Astrocyte of the spinal cord (primary cell): ENCODE results near the gene RNF14.

Experiments used
- DNase-seq: peaks from one replicate; pipeline ENCODE4 v3.0.0; 2011; ENCODE audit warnings: low read depth, low spot score
- H3K4me3 ChIP-seq: 2 replicates; pipeline ENCODE4 v1.5.1; 2011; ENCODE audit warnings: low read depth, mild to moderate bottlenecking, low read length, moderate library complexity
- in situ Hi-C: cut with HindIII; loops from 2 replicates; pipeline ENCODE4 v1.10.0; 2017; ENCODE audit warnings: low sequenced_read_pairs
- TF ChIP-seq, protein P1 (sequence below): IDR thresholded peaks from 2 replicates; pipeline ENCODE4 v1.5.1; 2012; ENCODE audit warnings: low read depth, mild to moderate bottlenecking, low read length, inconsistent platforms

RNF14 gene

DNA sequence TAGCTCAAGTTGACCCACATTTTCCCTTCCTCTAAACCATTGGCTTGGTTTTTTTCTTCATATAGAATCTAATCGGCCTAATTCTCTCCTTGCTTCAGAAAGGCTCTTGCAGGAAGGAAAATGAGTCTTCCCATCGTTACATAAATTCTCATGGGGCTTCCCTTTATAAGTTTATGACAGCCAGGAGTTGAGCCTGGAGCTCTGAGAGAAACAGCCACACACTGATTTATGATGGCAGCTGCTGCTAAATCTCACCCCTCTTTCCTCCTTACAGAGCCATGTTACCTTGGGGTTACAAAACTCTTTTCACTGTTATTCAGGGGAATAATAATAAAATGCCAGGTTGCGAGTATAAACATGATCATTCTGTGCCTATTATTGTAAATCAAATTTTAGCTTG is 5.2 kb upstream of the RNF14 start:
- DNase-seq = no peak
- in situ Hi-C loops = no loop called here

DNA sequence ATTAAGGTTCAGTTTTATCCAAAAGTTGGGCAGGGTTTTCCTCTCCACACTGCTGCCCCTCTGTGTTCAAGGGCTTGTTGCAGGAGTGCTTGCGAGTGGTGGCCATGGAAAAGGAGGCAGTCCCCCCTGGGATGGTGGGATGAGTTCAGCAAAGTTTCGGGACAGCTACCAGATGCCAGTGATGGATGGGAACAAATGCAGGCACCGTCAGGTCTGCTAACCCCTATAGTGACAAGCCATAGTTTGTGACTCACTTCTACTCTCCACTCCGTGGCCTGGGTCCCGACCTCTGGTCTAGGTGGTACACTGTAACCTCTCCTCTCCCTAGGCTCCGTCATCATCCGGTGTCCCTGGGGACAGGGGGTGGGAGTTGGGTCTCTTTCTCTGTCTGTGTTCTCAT is 3.8 kb upstream of the RNF14 start:
- TF ChIP-seq, protein P1, sequence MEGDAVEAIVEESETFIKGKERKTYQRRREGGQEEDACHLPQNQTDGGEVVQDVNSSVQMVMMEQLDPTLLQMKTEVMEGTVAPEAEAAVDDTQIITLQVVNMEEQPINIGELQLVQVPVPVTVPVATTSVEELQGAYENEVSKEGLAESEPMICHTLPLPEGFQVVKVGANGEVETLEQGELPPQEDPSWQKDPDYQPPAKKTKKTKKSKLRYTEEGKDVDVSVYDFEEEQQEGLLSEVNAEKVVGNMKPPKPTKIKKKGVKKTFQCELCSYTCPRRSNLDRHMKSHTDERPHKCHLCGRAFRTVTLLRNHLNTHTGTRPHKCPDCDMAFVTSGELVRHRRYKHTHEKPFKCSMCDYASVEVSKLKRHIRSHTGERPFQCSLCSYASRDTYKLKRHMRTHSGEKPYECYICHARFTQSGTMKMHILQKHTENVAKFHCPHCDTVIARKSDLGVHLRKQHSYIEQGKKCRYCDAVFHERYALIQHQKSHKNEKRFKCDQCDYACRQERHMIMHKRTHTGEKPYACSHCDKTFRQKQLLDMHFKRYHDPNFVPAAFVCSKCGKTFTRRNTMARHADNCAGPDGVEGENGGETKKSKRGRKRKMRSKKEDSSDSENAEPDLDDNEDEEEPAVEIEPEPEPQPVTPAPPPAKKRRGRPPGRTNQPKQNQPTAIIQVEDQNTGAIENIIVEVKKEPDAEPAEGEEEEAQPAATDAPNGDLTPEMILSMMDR = no peak
- in situ Hi-C loops = no loop called here
- no peak for DNase-seq
- H3K4me3 ChIP-seq = no peak overlapping the region

More for the DNA sequence above, 5.2 kb upstream of the RNF14 start:
- no peak overlapping the region for H3K4me3 ChIP-seq
- TF ChIP-seq, protein P1 = no peak

DNA sequence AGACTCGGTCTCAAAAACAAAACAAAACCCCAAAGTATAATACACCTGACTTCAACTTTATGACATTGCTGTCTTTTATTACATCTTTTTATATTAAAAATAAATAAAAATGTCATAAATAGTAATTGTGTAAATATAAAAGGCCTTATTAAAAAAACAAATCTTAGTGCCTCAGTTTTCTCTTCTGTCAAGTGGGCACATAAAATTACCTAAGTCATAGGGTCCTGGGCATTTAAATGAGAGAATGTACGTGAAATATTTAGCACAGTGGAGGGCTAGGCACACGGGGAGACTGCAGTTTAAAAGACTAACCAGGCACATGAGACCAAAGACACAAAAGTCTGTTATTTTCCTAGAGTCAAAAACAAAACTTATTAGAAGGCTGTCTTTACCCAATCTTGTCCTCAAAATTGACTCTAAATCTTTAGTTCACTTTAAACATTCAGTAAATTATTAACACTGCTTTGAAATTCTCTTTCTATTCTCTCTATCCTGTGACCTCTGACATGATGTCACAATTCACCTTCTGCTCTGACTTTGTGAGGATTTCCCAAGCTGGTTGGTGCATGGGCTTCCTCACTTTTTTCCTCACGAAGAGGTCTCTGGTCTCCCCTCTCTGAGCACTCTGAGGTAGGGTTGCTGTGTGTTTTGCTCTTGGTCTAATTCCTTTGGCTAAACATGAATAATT is 2.5 kb upstream of the RNF14 start:
- no peak overlapping the region for H3K4me3 ChIP-seq
- TF ChIP-seq, protein P1 = no peak
- in situ Hi-C loops = no loop called here
- DNase-seq = no peak

DNA sequence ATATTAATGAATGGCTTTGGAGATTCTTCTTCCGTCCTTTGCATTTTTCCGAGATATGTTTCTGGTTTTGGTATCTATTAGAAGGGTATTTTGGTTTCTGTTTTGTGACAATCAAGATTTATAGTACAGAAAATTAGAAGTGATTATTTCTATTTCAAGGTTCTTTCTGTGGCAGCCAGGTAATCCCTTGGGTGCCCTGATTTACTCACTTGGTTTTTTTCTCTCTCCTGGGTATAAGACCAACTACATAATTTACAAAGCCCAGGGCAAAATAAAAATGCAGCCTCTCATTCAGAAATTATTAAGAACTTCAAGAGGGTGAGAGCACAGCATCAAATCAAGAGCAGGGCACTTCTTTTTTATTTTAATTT is 2.0 kb upstream of the RNF14 start:
- DNase-seq = no peak
- TF ChIP-seq, protein P1 = no peak
- H3K4me3 ChIP-seq = no peak overlapping the region
- in situ Hi-C loops = no loop called here

DNA sequence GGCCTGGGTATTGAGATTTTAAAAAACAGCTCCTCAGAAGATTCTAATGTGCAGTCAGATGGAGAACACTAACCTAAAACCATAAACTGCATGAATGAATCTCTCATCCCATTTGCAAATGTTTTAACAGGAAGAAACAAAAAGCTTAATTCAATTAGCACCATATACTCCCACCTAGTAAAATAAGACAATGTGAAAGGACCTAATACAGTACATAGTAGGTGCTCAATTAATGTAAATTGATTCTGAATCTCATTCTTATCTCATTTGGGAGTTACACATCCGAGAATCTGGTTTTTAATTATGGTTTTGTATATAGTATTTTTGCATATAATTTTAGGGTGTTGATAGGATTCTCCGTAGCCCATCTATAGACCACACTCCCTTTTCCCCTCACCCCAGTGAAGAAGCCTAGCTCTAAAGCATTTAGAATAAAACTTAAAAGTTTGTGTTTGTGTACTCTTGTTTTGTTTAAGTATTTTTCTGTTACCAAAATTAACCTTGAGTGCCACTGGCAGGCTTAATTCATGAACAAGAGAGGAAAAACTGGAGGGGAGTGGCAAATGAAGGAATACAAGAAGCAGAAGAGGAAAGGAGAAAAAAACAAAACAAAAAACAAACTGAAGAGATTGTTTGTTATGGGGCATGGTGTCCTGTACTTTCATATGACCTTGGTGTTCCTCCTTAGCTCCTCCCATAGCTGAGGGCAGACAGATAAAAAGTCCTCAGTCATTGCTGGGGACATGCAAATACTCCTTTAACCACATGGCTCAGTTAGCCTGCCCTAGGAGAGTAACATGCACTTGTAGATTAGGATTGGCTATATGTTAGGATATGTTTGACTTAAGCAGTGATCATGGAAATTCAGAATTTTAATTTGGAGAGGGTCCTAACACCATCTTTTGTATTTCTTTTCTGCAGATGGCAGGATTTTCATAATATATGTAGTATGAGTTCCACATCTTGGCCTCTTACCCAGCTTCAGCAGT is 1.2 kb downstream of the RNF14 start:
- peak overlapping the region; percentile 90 for H3K4me3 ChIP-seq
- in situ Hi-C loops = no loop called here
- DNase-seq = no peak
- TF ChIP-seq, protein P1 = no peak

DNA sequence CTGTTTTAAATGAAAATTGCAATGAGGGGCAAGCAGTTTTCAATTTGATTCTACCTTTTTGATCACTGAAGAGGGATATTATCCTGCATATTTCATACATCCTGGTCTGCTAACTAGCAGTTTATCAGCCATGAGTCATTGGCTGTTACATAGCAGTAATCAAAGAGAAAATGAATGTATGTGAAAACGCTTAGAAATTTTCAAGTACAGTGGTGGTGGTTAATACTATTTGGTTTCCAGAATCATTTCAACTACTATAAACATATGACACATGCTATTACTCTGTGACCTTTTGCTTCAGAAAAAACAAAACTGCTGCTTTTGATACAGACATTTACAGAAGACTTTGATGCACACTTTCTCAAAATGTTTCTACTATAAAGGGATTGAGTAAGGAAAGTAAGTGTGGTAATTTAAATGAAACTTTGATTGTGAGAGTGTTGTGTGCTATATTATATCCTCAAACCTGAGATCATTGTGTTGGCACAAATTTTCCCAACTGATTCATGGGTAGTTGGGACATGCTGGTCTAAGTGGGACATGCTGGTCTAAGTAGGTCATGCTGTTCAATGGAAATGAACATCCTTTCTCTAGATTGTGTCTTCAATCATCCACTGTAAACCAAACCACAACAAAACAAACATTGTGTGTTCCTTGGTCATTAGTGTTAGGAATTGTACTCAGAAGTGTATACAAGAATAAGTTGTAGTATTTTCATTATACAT is 5.1 kb downstream of the RNF14 start:
- peak; percentile 66 for DNase-seq
- in situ Hi-C loops = no loop called here
- TF ChIP-seq, protein P1 = no peak
- no peak overlapping the region for H3K4me3 ChIP-seq
